SU-DHL-6 (cell line): ENCODE measurements around the gene HTT.

Source experiments
- EZH2phosphoT487 ChIP-seq: fragments of 200-600 bp; sonication (generic), shearing (Covaris generic); conservative IDR thresholded peaks from 2 replicates; pipeline ENCODE4 v1.6.1; 2018; ENCODE audit warnings: mild to moderate bottlenecking, antibody characterized with exemption, low read length, moderate library complexity, mixed read lengths
- TF ChIP-seq, protein P1 (sequence below): fragments of 200-600 bp; sonication (generic); IDR thresholded peaks from one replicate; pipeline ENCODE4 v1.5.1; 2017; ENCODE audit warnings: antibody characterized with exemption, mild to moderate bottlenecking, low read length, moderate library complexity; ENCODE audit not compliant: insufficient read depth, poor library complexity, severe bottlenecking

DNA sequence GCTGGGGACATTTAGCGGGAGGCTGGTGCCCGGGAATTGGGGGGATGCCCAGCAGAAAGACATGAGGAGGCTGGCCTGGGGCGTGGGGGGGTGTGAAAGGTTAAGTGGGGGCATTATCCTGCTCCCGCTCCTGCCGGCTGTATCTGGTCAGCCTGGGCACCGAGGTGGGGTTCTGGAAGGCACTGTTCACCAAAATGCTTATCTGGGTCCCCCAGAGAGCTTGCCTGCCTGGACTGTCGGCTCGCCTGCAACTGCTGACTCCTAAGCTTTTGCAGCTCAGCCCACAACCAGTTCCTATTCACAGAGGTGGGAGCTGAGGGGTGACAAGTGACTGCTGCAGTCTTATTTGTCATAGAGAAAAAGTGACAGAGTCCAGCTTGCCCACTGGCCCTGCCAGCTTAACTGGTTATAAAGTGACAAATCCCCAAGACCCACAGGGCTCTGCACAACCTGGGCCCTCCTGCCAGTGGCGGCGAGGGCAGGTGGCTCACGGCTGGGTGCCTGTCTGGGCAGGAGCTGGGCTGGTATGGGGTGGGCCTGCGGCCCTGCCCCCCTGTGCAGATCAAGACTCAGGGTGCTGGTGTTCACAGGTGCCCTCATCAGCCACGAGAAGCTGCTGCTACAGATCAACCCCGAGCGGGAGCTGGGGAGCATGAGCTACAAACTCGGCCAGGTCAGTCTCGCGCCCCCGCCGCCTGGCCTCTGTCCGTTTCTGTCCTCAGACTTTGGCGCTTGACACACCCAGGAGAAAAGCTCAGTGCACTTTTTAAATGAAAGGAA lies 150.8 kb downstream of the HTT start:
- TF ChIP-seq, protein P1, sequence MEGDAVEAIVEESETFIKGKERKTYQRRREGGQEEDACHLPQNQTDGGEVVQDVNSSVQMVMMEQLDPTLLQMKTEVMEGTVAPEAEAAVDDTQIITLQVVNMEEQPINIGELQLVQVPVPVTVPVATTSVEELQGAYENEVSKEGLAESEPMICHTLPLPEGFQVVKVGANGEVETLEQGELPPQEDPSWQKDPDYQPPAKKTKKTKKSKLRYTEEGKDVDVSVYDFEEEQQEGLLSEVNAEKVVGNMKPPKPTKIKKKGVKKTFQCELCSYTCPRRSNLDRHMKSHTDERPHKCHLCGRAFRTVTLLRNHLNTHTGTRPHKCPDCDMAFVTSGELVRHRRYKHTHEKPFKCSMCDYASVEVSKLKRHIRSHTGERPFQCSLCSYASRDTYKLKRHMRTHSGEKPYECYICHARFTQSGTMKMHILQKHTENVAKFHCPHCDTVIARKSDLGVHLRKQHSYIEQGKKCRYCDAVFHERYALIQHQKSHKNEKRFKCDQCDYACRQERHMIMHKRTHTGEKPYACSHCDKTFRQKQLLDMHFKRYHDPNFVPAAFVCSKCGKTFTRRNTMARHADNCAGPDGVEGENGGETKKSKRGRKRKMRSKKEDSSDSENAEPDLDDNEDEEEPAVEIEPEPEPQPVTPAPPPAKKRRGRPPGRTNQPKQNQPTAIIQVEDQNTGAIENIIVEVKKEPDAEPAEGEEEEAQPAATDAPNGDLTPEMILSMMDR, result no peak
- TF ChIP-seq EZH2phosphoT487, result no peak
